ENCODE measurements around the gene GDF15.
"Not testable (repeated sequence)": the region's sequence is repeated elsewhere in the genome, so short reads cannot be mapped to it uniquely, and the experiment has no call there.

The GDF15 gene

GRCh38 chr19:18385675-18386542 lies at the start of gene GDF15:
Gene GDF15, plus strand, starts transcription at chr19:18386158. Its CDS starts 32 bp downstream, at chr19:18386190.
- no peak for DNase-seq

DNA sequence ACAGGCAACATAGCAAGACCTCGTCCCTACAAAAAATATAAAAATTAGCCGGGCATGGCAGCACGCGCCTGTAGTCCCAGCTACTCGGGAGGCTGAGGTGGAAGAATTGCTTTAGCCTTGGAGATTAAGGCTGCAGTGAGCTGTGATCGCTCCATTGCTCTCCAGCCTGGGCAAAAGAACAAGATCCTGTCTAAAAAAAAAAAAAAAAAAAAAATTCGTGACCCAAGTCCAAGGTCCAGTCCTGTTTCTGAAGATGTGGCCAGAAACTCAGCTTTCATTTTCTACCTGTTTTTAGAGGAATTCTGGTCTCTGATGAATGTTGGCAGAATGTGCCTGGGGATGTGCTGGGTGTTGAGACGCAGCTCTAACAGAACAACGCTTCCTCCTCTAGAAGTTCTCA lies 47.4 kb upstream of the GDF15 start:
- no peak for DNase-seq

DNA sequence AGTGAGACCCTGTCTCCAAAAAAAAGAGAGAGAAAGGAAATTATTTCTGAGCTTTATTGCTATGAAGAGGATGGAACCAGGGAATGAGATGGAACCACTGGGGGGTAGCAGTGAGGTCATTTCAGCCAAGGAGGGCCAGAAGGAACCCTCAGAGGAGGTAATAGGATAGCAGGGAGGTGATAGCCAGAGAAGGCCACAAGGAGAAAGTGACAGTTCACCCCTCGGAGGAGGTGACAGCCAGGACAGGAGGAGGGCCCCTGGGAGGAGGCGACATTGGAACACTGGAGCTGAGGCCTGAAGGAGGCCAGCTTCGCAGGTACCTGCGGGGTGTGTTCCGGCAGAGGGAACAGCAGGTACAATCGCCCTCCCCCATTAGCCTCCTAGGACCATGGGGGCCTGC lies 46.2 kb upstream of the GDF15 start:
- no peak for DNase-seq

- DNase-seq = peak; percentile 57
These were observed 45.6 kb upstream of the GDF15 start, which contains the start of gene PGPEP1 for GRCh38 chr19:18340190-18340989. Gene PGPEP1, plus strand, starts transcription at chr19:18340598. Its CDS starts 84 bp downstream, at chr19:18340682.

DNA sequence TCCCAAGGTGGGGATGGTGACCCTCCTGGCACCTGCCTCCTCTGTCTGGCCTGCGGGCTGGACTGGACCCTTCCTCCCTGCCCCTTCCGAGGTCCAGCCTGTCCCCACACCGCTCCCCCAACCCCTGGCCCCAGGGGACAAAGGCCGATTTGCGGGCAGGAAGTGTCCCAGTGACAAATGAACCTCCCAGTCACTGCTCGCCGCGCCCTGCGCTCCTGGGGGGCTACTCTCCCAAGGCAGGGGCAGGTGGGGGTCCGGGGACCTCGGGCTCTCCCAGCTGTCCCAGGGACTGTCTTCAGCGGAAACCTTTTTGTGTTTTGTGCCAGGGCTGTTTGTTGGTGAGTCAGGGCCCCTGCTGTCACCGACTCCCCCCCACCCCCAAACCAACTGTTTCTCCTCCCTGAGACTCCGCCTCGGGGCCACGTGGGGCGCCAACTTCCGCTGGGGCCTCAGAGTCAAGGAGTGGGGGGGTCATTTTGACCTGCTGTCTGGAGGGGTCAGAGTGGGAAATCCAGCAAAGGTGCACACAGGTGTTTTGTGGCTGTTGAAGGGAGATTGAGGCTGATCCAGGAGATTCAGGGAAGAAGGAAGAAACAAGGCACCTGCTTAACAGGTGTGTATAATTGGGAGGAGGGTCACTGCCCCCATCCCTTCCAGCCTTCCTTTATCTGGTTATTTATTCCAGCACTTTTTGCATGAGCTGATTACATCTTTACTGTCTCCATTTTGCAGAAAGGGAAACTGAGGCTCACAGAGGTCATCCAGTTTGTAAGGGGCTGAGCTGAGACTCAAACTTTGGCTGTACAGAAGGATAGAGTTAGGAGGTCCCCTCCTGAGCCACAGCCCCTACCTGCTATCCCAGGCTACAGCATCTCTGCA lies 44.7 kb upstream of the GDF15 start:
- peak; percentile 21 for DNase-seq

DNA sequence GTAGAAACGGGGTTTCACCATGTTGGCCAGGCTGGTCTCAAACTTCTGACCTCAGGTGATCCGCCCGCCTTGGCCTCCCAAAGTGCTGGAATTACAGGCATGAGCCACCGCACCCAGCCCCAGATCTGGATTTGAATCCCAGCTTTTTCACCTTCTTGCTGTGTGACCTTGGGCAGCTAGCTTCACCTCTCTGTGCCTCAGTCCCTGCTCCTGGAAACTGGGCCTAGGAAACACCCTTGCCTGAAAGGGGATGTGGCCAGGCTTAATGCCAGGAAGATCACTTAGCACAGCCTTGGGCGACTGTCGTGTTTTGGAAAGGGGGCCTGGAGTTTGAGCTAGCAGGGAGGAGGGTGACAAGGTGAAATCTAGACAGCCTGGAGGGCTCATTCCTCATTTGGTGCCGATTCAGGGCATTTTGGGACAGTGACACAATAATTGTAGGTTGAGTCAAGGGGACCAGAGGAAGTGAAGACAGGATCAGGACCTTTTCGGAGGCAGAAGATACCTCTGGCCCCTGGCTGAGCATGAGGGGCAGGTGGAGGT lies 43.8 kb upstream of the GDF15 start:
- DNase-seq = no peak

- no peak for DNase-seq
These were observed 41.4 kb upstream of the GDF15 start for GRCh38 chr19:18344582-18344950.

- no peak for DNase-seq
These were observed 40.7 kb upstream of the GDF15 start for GRCh38 chr19:18345296-18345695.

DNA sequence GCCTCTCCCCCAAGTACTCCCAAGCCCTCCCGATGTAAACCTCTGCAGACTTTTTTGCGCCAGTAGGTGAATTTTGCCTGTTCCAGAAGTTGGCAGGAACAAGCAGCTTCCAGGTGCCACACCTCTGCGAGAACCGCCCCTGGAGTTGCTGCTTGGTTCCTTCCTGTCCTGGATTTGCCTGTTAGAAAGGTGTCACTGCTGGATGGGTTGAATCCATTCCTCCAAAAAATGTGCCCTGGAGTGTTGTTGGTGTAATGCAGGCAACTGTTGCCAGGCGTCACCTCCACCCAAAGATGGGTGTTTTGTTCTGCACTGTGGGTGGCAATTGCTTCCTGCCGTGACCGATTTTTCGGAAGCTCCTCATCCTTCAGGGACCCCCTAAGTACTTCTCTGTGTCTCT lies 39.9 kb upstream of the GDF15 start:
- DNase-seq = no peak

DNA sequence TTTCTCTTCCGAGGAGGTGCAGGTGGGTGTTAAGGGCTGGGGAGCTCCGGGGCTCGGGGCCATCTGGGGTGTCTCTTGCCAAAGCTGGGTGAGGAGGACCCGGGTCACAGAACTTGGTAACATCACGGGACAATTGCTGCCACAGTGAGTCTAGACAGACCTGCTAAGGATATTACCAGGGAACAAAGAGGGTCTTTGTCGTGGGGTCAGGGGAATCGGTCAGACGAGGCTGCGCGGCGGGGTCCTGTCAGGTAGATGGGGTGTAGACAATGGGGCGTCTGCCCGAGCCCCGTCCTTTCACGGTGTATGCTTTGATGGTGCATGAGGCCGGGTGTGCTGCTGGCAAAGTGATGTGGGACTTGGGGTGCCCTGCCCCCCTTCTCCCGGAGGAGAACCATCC lies 37.8 kb upstream of the GDF15 start:
- DNase-seq = no peak

GRCh38 chr19:18348818-18349339 lies 37.1 kb upstream of the GDF15 start:
- DNase-seq = not testable (repeated sequence)

- peak; percentile 18 for DNase-seq
These were observed 36.3 kb upstream of the GDF15 start for GRCh38 chr19:18349524-18350128.

DNA sequence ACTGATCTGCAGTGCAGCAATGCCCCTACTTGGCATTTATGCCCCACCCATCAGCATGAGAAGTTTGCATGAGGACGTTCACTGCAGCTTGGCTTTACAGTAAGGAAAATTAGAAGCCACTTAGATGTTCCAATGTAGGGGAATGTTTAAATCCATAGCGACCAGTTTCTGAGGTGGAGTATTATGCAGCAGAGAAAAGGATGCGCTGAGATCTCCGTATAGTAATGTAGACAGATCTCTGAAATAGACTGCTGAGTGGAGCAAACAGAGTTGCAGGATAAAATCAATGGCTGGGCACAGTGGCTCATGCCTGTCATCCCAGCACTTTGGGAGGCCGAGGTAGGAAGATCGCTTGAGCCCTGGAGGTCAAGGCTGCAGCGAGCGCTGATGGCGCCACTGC lies 35.5 kb upstream of the GDF15 start:
- DNase-seq = no peak

- no peak for DNase-seq
These were observed 34.4 kb upstream of the GDF15 start for GRCh38 chr19:18351544-18351943.

- no peak for DNase-seq
These were observed 32.5 kb upstream of the GDF15 start for GRCh38 chr19:18353378-18354005.

- not testable (repeated sequence) for DNase-seq
These were observed 31.2 kb upstream of the GDF15 start for GRCh38 chr19:18354743-18355142.

GRCh38 chr19:18357041-18357440 lies 28.9 kb upstream of the GDF15 start:
- DNase-seq = no peak

DNA sequence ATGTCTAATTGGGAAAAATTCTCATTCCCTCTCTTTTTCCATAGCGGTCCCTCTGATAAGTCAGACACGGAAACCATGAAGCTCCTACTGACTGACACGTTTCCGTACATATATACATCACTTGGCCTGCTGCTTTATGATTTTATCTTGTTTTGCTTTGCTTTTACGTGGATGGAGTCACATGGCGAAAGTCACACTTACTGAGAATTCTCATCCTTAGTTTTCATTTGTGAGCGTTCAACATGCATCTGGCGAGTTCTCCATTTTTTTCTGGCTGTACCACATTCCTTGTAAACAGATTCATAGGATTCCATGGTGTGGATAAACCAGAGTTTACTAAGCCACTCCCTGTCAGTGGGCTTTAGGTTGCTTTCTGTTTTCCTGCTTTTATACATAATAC lies 24.3 kb upstream of the GDF15 start:
- DNase-seq = no peak

- no peak for DNase-seq
These were observed 22.9 kb upstream of the GDF15 start for GRCh38 chr19:18362934-18363542.

GRCh38 chr19:18363787-18364186 lies 22.2 kb upstream of the GDF15 start:
- no peak for DNase-seq

DNA sequence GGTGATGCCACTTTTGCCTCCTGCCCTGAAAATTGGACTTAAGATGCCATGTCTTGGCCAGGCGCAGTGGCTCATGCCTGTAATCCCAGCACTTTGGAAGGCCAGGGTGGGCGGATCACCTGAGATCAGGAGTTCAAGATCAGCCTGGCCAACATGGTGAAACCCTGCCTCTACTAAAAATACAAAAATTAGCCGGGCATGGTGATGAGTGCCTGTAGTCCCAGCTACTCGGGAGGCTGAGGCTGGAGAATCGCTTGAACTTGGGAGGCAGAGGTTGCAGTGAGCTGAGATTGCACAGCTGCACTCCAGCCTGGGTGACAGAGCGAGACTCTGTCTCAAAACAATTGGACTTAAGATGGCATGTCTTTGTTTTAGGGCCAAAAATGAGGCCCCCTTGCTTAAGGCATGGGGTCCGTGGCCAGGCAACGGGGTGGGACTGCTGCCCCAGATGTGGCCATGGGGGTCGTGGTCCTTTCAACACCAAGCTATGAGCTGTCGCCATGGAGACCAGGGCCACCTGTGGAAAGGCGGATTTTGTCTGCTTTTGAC lies 21.6 kb upstream of the GDF15 start:
- not testable (repeated sequence) for DNase-seq
